ENCODE measurements around the gene TAS2R14.

GRCh38 chr12:10956085-10956484 is 17.0 kb upstream of the TAS2R14 start:
- no peak for TF ChIP-seq REPIN1 (tag by site-specific recombination; IDR thresholded peaks at IDR 0.05; ENCODE audit: low read depth)
- no peak for TF ChIP-seq CTCF (tag by site-specific recombination; IDR thresholded peaks at IDR 0.05)
- TF ChIP-seq KLF7 (tag by site-specific recombination; IDR thresholded peaks at IDR 0.05; ENCODE audit: borderline replicate concordance), result no peak
